RWPE2 (cell line): ENCODE data around the gene ECE1.

Source experiments
- ATAC-seq: fragments of 200-7000 bp; cut with Tn5 transposase; 3 replicates; pipeline ENCODE4 v1.9.1; 2021; ENCODE audit warnings: low read depth
- DNase-seq: peaks from one replicate; pipeline ENCODE4 v3.0.0-alpha.2; 2020; ENCODE audit warnings: low spot score
- H3K27ac ChIP-seq: fragments of 450-650 bp; 2 replicates; pipeline ENCODE4 v1.5.1; 2017; ENCODE audit warnings: mild to moderate bottlenecking; ENCODE audit not compliant: poor library complexity, severe bottlenecking
- H3K27me3 ChIP-seq: fragments of 250-450 bp; sonication (Bioruptor Pico); 2 replicates; pipeline ENCODE4 v1.5.1; 2021; ENCODE audit warnings: mild to moderate bottlenecking, moderate library complexity; ENCODE audit not compliant: insufficient read depth, poor library complexity, severe bottlenecking
- H3K36me3 ChIP-seq: fragments of 250-450 bp; sonication (Bioruptor Pico); 2 replicates; pipeline ENCODE4 v1.5.1; 2020; ENCODE audit warnings: low read depth, mild to moderate bottlenecking, moderate library complexity
- H3K4me1 ChIP-seq: fragments of 250-450 bp; sonication (Bioruptor Pico); 2 replicates; pipeline ENCODE4 v1.5.1; 2021; ENCODE audit warnings: mild to moderate bottlenecking, moderate library complexity; ENCODE audit not compliant: insufficient read depth, poor library complexity, severe bottlenecking
- H3K4me3 ChIP-seq: fragments of 250-450 bp; sonication (Bioruptor Pico); 2 replicates; pipeline ENCODE4 v1.5.1; 2021; ENCODE audit warnings: mild to moderate bottlenecking, moderate library complexity; ENCODE audit not compliant: severe bottlenecking
- H3K9me3 ChIP-seq: fragments of 250-450 bp; sonication (Bioruptor Pico); 2 replicates; pipeline ENCODE4 v1.5.1; 2021; ENCODE audit warnings: mild to moderate bottlenecking, moderate library complexity; ENCODE audit not compliant: severe bottlenecking
- TF ChIP-seq, protein P1 (sequence below): fragments of 450-650 bp; IDR thresholded peaks from one replicate; pipeline ENCODE4 v1.5.1; 2017; ENCODE audit warnings: mild to moderate bottlenecking, moderate library complexity; ENCODE audit not compliant: poor library complexity, severe bottlenecking

The ECE1 gene

DNA sequence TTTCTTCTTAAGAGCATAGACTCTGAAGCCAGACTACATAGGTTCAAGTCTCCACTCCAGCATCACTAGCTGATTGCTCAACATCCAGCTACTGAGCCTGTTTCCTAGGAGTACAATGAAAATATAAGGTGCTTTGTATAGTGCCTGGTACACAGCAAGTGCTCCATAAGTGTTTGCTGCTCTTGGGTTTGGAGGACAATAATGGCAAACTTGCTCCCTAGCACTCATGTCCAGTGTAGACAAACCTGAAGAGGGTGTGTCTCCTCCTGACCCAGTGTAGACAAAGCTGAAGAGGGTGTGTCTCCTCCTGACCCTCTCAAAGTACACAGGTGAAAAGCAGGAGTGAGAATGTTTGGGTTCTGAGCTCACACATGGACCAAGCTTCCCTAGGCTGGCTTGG, 10.5 kb upstream of the ECE1 start:
- Histone ChIP-seq H3K4me1 (peaks cover 24% of the 10 kb centered on the region), H3K27me3 (no peaks in the 10 kb centered on the region), H3K27ac (no peak overlapping the region), H3K9me3 (no peaks in the 10 kb centered on the region), H3K36me3 (no peaks in the 10 kb centered on the region), H3K4me3 (no peak overlapping the region)
- DNase-seq (no peak), ATAC-seq (no peak)
- TF ChIP-seq, protein P1, sequence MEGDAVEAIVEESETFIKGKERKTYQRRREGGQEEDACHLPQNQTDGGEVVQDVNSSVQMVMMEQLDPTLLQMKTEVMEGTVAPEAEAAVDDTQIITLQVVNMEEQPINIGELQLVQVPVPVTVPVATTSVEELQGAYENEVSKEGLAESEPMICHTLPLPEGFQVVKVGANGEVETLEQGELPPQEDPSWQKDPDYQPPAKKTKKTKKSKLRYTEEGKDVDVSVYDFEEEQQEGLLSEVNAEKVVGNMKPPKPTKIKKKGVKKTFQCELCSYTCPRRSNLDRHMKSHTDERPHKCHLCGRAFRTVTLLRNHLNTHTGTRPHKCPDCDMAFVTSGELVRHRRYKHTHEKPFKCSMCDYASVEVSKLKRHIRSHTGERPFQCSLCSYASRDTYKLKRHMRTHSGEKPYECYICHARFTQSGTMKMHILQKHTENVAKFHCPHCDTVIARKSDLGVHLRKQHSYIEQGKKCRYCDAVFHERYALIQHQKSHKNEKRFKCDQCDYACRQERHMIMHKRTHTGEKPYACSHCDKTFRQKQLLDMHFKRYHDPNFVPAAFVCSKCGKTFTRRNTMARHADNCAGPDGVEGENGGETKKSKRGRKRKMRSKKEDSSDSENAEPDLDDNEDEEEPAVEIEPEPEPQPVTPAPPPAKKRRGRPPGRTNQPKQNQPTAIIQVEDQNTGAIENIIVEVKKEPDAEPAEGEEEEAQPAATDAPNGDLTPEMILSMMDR = no peak

DNA sequence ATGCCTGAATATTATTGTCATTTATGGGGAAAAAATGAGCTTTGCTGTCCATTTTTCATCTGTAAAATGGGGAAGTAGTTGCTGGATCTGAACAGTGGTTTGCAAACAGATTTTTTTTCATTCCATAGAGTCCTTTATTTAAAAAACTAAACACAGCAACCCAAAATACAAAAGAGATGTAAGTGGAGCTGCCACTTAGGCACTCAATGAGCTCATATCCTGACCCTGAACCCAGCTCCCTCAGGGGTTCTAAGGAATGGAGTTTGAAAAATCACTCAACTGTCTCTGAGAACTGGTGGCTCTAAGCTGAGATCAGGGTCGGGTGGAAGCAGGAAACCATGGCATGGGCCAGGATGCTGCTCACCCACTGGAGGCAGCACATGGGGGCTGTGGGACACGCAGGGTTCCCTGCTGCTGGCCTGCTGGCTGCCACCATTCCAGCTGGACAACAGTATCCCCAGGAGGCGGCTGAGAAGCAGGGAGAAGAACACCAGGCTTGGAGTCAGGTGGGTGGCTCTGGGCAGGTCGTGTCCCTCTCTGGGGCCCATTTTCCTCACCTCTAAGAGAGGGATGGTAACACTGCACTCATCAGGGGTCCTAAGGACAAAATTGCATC, 9.6 kb upstream of the ECE1 start:
- Histone ChIP-seq H3K36me3 (no peaks in the 10 kb centered on the region), H3K27me3 (no peaks in the 10 kb centered on the region), H3K9me3 (no peaks in the 10 kb centered on the region), H3K4me3 (no peak overlapping the region), H3K4me1 (peaks cover 30% of the 10 kb centered on the region), H3K27ac (no peak overlapping the region)
- TF ChIP-seq, protein P1 = no peak
- DNase-seq (no peak), ATAC-seq (no peak)

DNA sequence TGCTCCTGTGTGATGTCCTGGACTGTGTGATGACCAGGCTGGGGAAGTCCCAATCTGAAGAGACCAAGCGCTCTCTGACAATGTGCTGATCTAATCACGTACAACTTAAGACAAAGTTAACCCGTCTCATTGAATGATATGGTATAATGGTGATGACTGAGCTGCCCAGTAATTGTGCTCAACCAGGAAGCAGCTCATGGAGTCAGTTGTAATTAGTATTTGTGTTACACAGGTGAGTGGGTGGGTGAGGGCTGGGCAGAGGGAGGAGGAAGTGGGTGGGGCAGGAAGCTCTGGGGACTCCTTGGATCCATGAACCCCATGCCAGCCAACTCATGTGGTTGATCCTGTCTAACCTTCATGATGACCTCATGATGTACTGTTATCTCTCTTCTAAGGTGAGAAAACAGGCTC, 8.7 kb upstream of the ECE1 start:
- Histone ChIP-seq H3K4me1 (peaks cover 37% of the 10 kb centered on the region), H3K27ac (no peak overlapping the region), H3K4me3 (no peak overlapping the region), H3K36me3 (no peaks in the 10 kb centered on the region), H3K9me3 (no peaks in the 10 kb centered on the region), H3K27me3 (no peaks in the 10 kb centered on the region)
- TF ChIP-seq, protein P1 = no peak
- DNase-seq (no peak), ATAC-seq (peak; percentile 38)

DNA sequence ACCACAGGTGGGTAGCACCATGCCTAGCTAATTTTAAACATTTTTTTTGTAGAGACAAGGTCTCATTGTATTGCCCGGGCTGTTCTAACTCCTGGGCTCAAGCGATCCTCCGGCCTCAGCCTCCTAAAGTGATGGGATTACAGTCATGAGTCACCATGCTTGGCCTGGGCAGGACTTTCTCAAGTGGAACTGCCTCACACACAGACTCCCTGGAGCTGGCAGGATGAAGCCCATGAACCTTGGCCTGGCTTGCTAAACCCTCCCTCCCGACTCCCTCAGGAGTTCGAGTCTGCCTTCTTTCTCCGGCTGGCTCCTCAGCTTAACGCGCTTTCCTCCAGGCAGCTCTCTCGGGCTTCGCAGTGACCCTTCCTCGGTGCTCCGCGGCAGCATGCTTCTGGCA, 7.7 kb upstream of the ECE1 start:
- no peak for ATAC-seq
- H3K27ac ChIP-seq = no peak overlapping the region
- H3K4me1 ChIP-seq = peaks cover 29% of the 10 kb centered on the region
- no peak for DNase-seq
- H3K9me3 ChIP-seq = no peaks in the 10 kb centered on the region
- H3K4me3 ChIP-seq = no peak overlapping the region
- TF ChIP-seq, protein P1 = no peak
- no peaks in the 10 kb centered on the region for H3K36me3 ChIP-seq
- no peaks in the 10 kb centered on the region for H3K27me3 ChIP-seq

DNA sequence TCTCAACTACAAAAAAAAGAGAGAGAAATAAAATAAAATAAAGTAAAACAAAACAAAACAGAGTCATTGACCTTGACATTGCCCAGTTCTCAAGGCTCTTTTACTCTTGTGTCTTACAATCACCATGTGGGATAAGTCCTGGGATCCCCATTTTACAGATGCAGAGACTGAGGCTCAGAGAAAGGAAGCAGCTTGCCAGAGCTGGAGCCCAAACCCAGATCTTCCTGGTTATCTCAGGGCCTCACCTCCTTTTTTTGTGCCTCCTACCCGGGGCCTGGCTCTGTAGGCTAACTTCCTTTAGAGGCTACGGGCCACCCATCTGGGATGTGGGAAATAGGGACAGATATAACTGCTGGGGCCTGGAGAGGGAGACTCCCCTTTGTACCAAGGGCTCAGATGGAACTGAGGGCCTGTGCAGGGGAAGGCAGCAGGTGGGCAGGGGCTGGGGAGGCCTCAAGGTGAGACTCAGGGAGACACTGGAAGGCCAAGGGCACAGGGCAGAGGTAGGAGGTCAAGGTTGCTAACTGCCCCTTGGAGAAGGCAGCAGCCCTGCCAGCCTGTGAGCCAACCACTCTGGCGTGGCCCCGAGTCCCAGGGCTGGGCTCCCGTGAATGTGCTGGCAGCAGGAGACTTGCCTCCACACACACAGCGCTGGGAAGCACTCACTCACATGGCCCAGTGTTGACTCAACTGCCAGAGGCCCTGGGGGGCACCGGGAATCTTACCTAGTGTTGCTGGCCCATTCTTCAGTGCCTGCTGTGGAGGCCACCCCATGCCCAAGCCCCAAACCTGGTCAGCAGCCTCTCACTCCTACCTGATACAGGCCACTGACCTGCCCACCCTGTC, 6.5 kb upstream of the ECE1 start:
- ATAC-seq = no peak
- H3K4me1 ChIP-seq = peaks cover 22% of the 10 kb centered on the region
- no peaks in the 10 kb centered on the region for H3K36me3 ChIP-seq
- no peak overlapping the region for H3K27ac ChIP-seq
- TF ChIP-seq, protein P1 = no peak
- H3K9me3 ChIP-seq = no peaks in the 10 kb centered on the region
- DNase-seq = no peak
- H3K27me3 ChIP-seq = no peaks in the 10 kb centered on the region
- no peak overlapping the region for H3K4me3 ChIP-seq
